Measurements from ENCODE around the gene WDR62.

WDR62 gene

DNA sequence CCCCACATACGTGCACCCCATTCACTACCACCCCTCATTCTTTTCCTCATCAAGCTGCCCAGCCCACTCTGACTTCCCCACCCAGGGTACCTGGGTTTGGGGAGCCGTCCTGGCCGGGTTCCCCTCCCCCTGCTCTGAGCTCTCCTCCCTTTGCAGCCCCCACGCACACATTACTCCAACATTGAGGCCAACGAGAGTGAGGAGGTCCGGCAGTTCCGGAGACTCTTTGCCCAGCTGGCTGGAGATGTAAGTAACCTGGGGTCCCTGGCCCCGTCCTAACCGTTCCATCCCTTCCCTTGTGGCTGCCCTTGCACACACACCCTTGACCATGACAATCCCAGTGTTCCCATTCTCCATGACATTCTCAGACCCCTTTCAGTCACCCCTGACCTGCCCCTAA lies 87.8 kb downstream of the WDR62 start:
- no peak for DNase-seq

DNA sequence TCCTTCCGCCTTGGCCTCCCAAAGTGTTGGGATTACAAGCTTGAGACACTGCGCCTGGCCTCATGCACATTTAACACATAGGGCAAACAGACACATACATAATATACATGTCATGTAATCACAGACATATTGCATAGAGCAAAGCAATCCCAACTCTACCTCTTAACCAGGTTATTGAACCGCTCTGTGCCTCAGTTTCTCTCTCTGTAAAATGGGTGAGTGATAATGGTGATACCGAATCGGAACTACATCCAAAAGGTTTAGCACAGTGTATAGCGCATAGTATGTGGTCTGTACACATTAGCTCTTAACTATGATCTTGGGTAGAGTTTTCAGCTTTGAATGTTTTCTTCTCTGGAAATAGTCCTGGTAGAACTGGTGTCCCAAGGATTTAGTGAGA lies 89.9 kb downstream of the WDR62 start:
- DNase-seq: no peak

DNA sequence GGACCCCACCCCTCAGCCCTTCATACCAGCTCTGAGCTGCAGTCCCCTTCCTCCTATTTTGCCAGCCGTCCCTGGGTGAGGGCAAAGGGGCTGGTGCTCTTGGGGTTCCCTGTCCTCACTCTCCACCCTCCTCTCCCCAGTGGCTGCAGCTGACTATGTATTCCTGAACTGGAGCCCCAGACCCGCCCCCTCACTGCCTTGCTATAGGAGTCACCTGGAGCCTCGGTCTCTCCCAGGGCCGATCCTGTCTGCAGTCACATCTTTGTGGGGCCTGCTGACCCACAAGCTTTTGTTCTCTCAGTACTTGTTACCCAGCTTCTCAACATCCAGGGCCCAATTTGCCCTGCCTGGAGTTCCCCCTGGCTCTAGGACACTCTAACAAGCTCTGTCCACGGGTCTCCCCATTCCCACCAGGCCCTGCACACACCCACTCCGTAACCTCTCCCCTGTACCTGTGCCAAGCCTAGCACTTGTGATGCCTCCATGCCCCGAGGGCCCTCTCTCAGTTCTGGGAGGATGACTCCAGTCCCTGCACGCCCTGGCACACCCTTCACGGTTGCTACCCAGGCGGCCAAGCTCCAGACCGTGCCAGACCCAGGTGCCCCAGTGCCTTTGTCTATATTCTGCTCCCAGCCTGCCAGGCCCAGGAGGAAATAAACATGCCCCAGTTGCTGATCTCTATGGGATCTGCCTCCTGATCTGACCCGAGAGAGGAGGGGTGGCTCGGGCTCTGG lies 95.1 kb downstream of the WDR62 start:
- DNase-seq: no peak

DNA sequence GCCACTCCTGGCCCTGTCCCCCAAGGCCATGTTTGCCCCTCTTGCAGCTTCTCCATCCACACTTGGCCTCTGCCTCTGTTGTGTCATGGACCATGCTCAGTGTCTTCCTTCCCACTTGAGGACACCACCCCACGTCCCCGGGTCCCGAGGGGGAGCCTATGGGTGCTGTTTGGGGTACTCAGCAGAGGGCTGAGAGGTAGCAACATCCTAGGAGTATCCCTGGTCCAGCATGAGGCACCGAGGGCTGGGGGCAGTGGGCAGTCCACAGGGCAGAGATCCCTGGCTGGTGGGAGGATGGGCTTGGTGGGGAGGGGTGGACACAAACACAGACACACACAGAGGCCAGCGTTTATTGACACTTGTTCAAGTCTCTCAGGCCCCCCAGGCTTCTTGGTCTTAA lies 95.9 kb downstream of the WDR62 start:
- DNase-seq: no peak

DNA sequence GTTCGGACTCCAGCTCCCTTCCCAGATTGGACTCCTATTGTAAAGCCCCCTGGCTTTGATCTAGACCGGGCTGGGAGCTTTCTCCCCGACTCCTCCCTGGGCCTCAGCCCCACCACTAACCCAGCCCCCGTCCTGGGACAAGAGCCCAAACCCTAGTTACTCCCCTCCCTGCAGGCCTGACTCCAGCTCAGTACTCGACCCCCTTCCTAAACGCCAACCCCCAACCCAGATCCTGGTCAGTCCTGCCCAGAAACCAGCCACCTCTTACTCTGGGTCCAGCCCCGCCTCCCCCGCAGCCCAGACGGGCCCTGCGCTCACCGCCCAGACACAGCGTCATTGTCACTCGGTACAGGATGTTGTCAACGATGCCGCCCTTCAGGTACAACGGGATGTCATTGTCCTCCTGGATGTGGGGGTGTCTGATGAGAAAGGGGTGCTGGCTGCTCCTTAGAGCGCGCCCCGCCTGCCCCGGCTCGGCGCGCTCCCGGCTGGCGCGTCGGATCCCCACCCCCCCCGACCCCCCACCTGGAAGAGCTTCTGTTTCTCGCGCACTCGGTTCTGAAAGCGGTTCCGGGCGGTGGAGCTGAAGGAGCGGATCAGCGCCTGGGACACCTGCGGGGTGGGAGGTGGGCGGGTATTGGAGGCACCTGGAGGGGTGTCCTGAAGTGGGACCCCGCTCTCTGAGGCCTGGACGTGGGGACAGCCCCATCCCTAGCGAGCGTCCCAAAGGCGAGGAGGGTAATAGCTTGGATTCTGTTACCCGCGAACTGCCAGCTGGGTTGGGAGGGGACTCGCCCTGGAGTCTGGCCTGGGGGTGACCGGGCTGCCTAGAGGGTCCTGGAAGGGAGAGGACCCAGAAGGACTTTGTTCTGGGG lies 96.7 kb downstream of the WDR62 start:
- DNase-seq: no peak

DNA sequence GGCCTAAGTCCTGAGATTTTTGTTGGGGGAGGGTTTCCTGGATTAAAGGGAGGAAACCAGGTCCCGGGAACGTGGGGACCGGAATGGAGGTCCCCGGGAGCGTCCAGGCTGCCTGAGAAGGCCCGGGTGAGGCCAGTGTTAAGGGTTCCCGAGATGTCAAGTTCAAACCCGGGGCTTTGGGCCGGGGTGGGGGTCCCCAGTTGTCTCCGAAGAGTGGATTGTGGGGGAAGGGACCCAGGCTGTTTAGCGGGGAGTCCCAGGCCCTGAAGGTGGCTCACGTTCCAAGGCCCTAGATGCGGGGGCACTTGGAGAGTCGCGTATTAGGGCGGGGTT lies 97.3 kb downstream of the WDR62 start:
- no peak for DNase-seq

DNA sequence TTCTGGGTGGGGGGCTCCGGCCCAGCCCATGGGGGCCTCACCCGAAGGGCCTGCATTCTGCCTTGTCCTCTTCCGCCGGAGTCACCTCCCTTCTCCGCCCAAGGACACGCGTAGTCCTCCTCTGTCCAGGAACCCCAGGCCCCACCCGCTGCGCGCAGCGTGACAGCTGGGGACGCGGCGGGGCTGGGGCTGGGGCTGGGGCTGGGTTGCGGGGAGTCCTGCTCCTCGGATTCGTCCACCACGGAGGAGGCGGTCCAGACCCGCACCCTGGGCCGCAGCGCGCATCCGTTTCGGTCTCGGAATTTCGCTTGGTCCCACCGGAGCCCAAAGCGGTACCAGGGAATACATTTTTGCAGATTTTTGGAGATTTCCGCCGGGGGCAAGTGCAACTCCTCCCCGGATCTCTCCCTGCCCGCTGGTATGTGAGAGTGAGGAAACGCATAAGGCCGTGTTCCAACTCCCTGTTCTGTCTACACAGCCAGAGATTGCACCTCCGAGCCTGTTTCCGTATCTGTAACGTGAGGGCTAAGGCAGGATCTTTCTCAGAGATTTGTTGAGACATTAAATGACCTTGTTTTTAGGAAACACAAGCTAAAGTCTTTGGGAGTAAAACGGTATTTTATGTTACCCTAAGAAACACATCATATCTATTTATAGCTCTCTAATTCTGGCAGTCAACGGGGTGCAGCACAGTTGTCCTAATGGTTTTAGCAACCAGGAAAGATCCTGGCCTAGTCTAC lies 97.8 kb downstream of the WDR62 start, which contains the start of gene COX7A1:
COX7A1 (minus strand) TSS at position 96 of the 740 bp plus-strand sequence; CDS start at position 56, 40 bp downstream.
- DNase-seq: peak; percentile 29

DNA sequence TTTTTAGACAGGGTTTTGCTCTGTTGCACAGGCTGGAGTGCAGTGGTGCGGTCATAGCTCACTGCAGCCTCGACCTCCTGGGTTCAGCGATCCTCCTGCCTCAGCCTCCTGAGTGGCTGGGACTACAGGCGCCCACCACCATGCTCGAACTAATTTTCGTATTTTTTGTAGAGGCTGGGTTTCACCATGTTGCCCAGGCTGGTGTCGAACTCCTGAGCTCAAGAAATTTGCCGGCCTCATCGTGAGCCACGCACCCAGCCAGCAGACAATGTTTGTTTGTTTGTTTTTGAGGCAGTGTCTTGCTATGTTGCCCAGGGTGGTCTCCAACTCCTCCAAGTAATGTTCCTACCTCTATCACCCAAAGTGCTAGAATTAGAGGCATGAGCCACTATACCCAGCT lies 98.4 kb downstream of the WDR62 start:
- DNase-seq: no peak

Data from fibroblast of skin of scalp (primary cell).